Ovary (tissue), 3 donors: ENCODE results near the gene MCFD2.

Experiments
- CTCF ChIP-seq, 3 donors: fragments of 450-650 bp in 2 of 3; fragments of 200-600 bp in 1 of 3; IDR thresholded peaks; one replicate each; pipeline versions ENCODE4 v1.5.1 to v1.8.0; 2016 to 2022; ENCODE audit warnings: antibody characterized with exemption in 3 of 3, mild to moderate bottlenecking in 1 of 3
- EP300 ChIP-seq: sonication (generic); formaldehyde crosslinking; IDR thresholded peaks from one replicate; pipeline ENCODE4 v1.6.1; 2017; ENCODE audit warnings: antibody characterized with exemption
- POLR2A ChIP-seq: fragments of 450-650 bp; IDR thresholded peaks from one replicate; pipeline ENCODE4 v1.6.1; 2017; ENCODE audit warnings: antibody characterized with exemption, mild to moderate bottlenecking, moderate library complexity
- donor health status: DM: no; HTN: no; CAD: no.

DNA sequence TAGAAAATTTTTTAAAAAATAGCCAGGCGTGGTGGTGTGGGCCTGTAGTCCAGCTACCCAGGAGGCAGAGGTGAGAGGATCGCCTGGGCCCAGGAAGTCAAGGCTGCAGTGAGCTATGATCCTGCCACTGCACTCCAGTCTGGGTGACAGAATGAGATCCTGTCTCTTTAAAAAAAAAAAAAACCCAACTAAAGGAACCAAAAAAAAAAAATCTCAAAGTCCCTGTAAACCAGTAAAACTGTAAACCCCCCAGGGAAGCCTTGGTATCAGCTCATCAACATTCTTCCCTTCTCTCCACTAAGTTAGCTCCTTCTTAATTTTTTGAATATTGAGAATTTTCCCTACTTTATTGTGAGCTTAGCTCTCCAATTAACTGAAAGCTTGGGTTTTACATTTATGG lies 8.4 kb upstream of the MCFD2 start:
- TF ChIP-seq CTCF (IDR thresholded peaks at IDR 0.05) (no peak), EP300 (no peak), POLR2A (no peak)
